ENCODE data around the gene TAS1R2.
"Not testable (repeated sequence)": the region's sequence is repeated elsewhere in the genome, so short reads cannot be mapped to it uniquely, and the experiment has no call there.

GRCh38 chr1:18847723-18848122 is 11.7 kb downstream of the TAS1R2 start:
- TF ChIP-seq, protein P1, sequence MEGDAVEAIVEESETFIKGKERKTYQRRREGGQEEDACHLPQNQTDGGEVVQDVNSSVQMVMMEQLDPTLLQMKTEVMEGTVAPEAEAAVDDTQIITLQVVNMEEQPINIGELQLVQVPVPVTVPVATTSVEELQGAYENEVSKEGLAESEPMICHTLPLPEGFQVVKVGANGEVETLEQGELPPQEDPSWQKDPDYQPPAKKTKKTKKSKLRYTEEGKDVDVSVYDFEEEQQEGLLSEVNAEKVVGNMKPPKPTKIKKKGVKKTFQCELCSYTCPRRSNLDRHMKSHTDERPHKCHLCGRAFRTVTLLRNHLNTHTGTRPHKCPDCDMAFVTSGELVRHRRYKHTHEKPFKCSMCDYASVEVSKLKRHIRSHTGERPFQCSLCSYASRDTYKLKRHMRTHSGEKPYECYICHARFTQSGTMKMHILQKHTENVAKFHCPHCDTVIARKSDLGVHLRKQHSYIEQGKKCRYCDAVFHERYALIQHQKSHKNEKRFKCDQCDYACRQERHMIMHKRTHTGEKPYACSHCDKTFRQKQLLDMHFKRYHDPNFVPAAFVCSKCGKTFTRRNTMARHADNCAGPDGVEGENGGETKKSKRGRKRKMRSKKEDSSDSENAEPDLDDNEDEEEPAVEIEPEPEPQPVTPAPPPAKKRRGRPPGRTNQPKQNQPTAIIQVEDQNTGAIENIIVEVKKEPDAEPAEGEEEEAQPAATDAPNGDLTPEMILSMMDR (IDR thresholded peaks at IDR 0.05) = not testable (repeated sequence)
- not testable (repeated sequence) for TF ChIP-seq POLR2A, EP300 (IDR thresholded peaks at IDR 0.05)
